ENCODE results near the gene PFDN2. TPM values are rescaled to one million over a fixed set of nuclear protein-coding genes. Genes with fewer than 3 reads are reported as not detected.
A peak's percentile ranks its signal among the peaks of the same experiment; 100 is the strongest.

Gene PFDN2
- total RNA-seq, 1 donor from 2014 or later: 57.0 TPM

GRCh38 chr1:161113915-161114314 is 3.9 kb downstream of the PFDN2 start:
- intact Hi-C loops (cut with DNase I): no loop called here
- ATAC-seq (no peak), DNase-seq (ENCODE audit: low spot score) (no peak)

- ATAC-seq (no peak), DNase-seq (ENCODE audit: low spot score) (no peak)
- intact Hi-C loops (cut with DNase I): no loop called here
Observed at GRCh38 chr1:161111527-161111926, 6.3 kb downstream of the PFDN2 start.

- DNase-seq (ENCODE audit: low spot score): no peak
- no peak for ATAC-seq
Observed at GRCh38 chr1:161111117-161111516, 6.7 kb downstream of the PFDN2 start.

GRCh38 chr1:161106431-161106830 is 11.4 kb downstream of the PFDN2 start:
- intact Hi-C loops (cut with DNase I): no loop called here
- ATAC-seq: no peak
- DNase-seq (ENCODE audit: low spot score): no peak

More at GRCh38 chr1:161111117-161111516, 6.7 kb downstream of the PFDN2 start:
- intact Hi-C loops (cut with DNase I): no loop called here

GRCh38 chr1:161100556-161100955 is 17.3 kb downstream of the PFDN2 start:
- no peak for ATAC-seq
- peak; percentile 45 for DNase-seq (ENCODE audit: low spot score)
- intact Hi-C loops (cut with DNase I): no loop called here

- ATAC-seq (no peak), DNase-seq (ENCODE audit: low spot score) (peak; percentile 53)
Observed at GRCh38 chr1:161099090-161099802, 18.6 kb downstream of the PFDN2 start.

GRCh38 chr1:161098210-161099068 is 19.4 kb downstream of the PFDN2 start, which contains the start of gene KLHDC9:
Gene KLHDC9 (plus strand): TSS chr1:161098361. CDS start chr1:161098536, 175 bp downstream.
- DNase-seq (ENCODE audit: low spot score): peak; percentile 84
- peak; percentile 89 for ATAC-seq
- intact Hi-C loops (cut with DNase I): loop anchor here (10.0 kb wide), 1 partner anchor 104 kb away; no protein-coding TSS in a partner anchor

More at GRCh38 chr1:161099090-161099802, 18.6 kb downstream of the PFDN2 start:
- intact Hi-C loops (cut with DNase I): loop anchor here (10.0 kb wide), 1 partner anchor 104 kb away; no protein-coding TSS in a partner anchor

GRCh38 chr1:161096530-161096929 is 21.3 kb downstream of the PFDN2 start:
- DNase-seq (ENCODE audit: low spot score) (peak; percentile 54), ATAC-seq (peak; percentile 74)
- intact Hi-C loops (cut with DNase I): loop anchor here (10.0 kb wide), 1 partner anchor 102 kb away; no protein-coding TSS in a partner anchor

GRCh38 chr1:161096015-161096414 is 21.8 kb downstream of the PFDN2 start:
- ATAC-seq (no peak), DNase-seq (ENCODE audit: low spot score) (no peak)
- intact Hi-C loops (cut with DNase I): loop anchor here (10.0 kb wide), 1 partner anchor 101 kb away; no protein-coding TSS in a partner anchor

- intact Hi-C loops (cut with DNase I): loop anchor here (10.0 kb wide), 1 partner anchor 100 kb away; no protein-coding TSS in a partner anchor
- DNase-seq (ENCODE audit: low spot score) (no peak), ATAC-seq (no peak)
Observed at GRCh38 chr1:161095230-161095629, 22.6 kb downstream of the PFDN2 start.

GRCh38 chr1:161094481-161094880 is 23.4 kb downstream of the PFDN2 start:
- DNase-seq (ENCODE audit: low spot score): no peak
- intact Hi-C loops (cut with DNase I): loop anchor here (10.0 kb wide), 1 partner anchor 100 kb away; no protein-coding TSS in a partner anchor
- ATAC-seq: no peak

- intact Hi-C loops (cut with DNase I): loop anchor here (10.0 kb wide), 1 partner anchor 98 kb away; no protein-coding TSS in a partner anchor
- no peak for ATAC-seq
- no peak for DNase-seq (ENCODE audit: low spot score)
Observed at GRCh38 chr1:161092621-161093028, 25.2 kb downstream of the PFDN2 start.

- DNase-seq (ENCODE audit: low spot score): no peak
- intact Hi-C loops (cut with DNase I): loop anchor here (10.0 kb wide), 1 partner anchor 97 kb away; no protein-coding TSS in a partner anchor
Observed at GRCh38 chr1:161091796-161092507, 25.9 kb downstream of the PFDN2 start.

GRCh38 chr1:161091093-161091492 is 26.7 kb downstream of the PFDN2 start:
- DNase-seq (ENCODE audit: low spot score) (no peak), ATAC-seq (no peak)
- intact Hi-C loops (cut with DNase I): loop anchor here (10.0 kb wide), 1 partner anchor 96 kb away; no protein-coding TSS in a partner anchor

More at GRCh38 chr1:161091796-161092507, 25.9 kb downstream of the PFDN2 start:
- ATAC-seq: no peak

- ATAC-seq (no peak), DNase-seq (ENCODE audit: low spot score) (no peak)
- intact Hi-C loops (cut with DNase I): loop anchor here (10.0 kb wide), 1 partner anchor 96 kb away; no protein-coding TSS in a partner anchor
Observed at GRCh38 chr1:161090617-161091016, 27.2 kb downstream of the PFDN2 start.

- no peak for ATAC-seq
- DNase-seq (ENCODE audit: low spot score): no peak
- intact Hi-C loops (cut with DNase I): loop anchor here (10.0 kb wide), 1 partner anchor 95 kb away; no protein-coding TSS in a partner anchor
Observed at GRCh38 chr1:161089938-161090337, 27.9 kb downstream of the PFDN2 start.

- peak; percentile 42 for DNase-seq (ENCODE audit: low spot score)
- ATAC-seq: no peak
- intact Hi-C loops (cut with DNase I): no loop called here
Observed at GRCh38 chr1:161089251-161089924, 28.4 kb downstream of the PFDN2 start, which contains the start of gene NECTIN4. Gene NECTIN4 (minus strand): TSS chr1:161089558. CDS start chr1:161089296, 262 bp downstream.

GRCh38 chr1:161088587-161089110 is 29.2 kb downstream of the PFDN2 start:
- no peak for ATAC-seq
- intact Hi-C loops (cut with DNase I): no loop called here
- DNase-seq (ENCODE audit: low spot score): no peak

Measured in sciatic nerve (tissue), 2 donors.